HCT116 (cell line): ENCODE measurements around the gene SLC25A42. TPM values are rescaled to one million over a fixed set of nuclear protein-coding genes. Genes with fewer than 3 reads are reported as not detected.

Experiments
- ATAC-seq: fragments of 200-7000 bp; cut with Tn5 transposase; 2 replicates; pipeline ENCODE4 v1.9.1; 2020; ENCODE audit warnings: mild to moderate bottlenecking, moderate library complexity
- BruUV-seq: library from RNA; stranded (reverse); fragments of 400-500 nt; replicated peaks from 2 replicates; lab custom pipeline; 2021; lab: Mats Ljungman, UMichigan
- CTCF ChIA-PET: fragments of 300-600 bp; sonication (Branson Sonifier 250); formaldehyde crosslinking; loops from one replicate; lab custom pipeline; 2021; ENCODE audit warnings: antibody characterized with exemption; lab: Charles Lee
- POLR2A ChIA-PET: fragments of 300-600, 350-600 bp; sonication (Branson Sonifier 250); formaldehyde crosslinking; loops from one replicate; lab custom pipeline; 2021; ENCODE audit warnings: antibody characterized with exemption; lab: Charles Lee
- RAD21 ChIA-PET, 2 experiments: fragments of 300-600 bp; sonication (Branson Sonifier 250); formaldehyde crosslinking; loops; one replicate each; lab custom pipeline; 2023; ENCODE audit warnings: low total read pairs in 2 of 2; ENCODE audit not compliant: uncharacterized antibody in 2 of 2, unreplicated experiment in 2 of 2, low non-redundant PET in 1 of 2; lab: Charles Lee
- DNase-seq: peaks from one replicate; pipeline ENCODE4 v3.0.0-alpha.2; 2010; ENCODE audit warnings: low read depth, low spot score
- H2AFZ ChIP-seq: fragments of 200-600 bp; shearing (Covaris generic), sonication (generic); 2 replicates; pipeline ENCODE4 v1.6.1; 2017; ENCODE audit warnings: low read depth, mixed run types, mixed read lengths, antibody characterized with exemption, low read length; ENCODE audit not compliant: poor library complexity, severe bottlenecking
- H3K27ac ChIP-seq: 2 replicates; pipeline ENCODE4 v1.5.1; 2012; ENCODE audit warnings: low read depth, low read length
- H3K27me3 ChIP-seq: fragments of 200-600 bp; sonication (generic); 2 replicates; pipeline ENCODE4 v1.6.1; 2016; ENCODE audit warnings: mixed run types, low read length, mixed read lengths; ENCODE audit not compliant: insufficient read depth
- H3K36me3 ChIP-seq, 2 experiments: fragments of 200-500 bp in 1 of 2; fragments of 200-600 bp in 1 of 2; sonication (Bioruptor generic) in 1 of 2; sonication (generic) in 1 of 2; 2 replicates each; pipeline versions ENCODE4 v1.5.1 to v1.6.1; 2014 to 2016; ENCODE audit warnings: low read length in 2 of 2, inconsistent platforms in 1 of 2, mixed read lengths in 1 of 2, mixed run types in 1 of 2; ENCODE audit not compliant: insufficient read depth in 2 of 2, control insufficient read depth in 1 of 2
- H3K4me1 ChIP-seq, 2 experiments: fragments of 200-600 bp in 1 of 2; sonication (generic) in 1 of 2; 2 replicates each; pipeline versions ENCODE4 v1.5.1 to v1.6.1; 2012 to 2017; ENCODE audit warnings: low read length in 2 of 2, inconsistent platforms in 1 of 2, mild to moderate bottlenecking in 1 of 2, mixed read lengths in 1 of 2, mixed run types in 1 of 2, moderate library complexity in 1 of 2; ENCODE audit not compliant: insufficient read depth in 2 of 2, control insufficient read depth in 1 of 2
- H3K4me2 ChIP-seq: fragments of 200-600 bp; sonication (generic); 2 replicates; pipeline ENCODE4 v1.6.1; 2017; ENCODE audit warnings: mixed run types, low read length, mixed read lengths
- H3K4me3 ChIP-seq, 2 experiments: fragments of 200-600 bp in 1 of 2; sonication (generic) in 1 of 2; replicated peaks in 1 of 2; 2 replicates each; pipeline ENCODE4 v1.5.1; 2011 to 2016; ENCODE audit warnings: low read length in 2 of 2, control low read depth in 1 of 2, low read depth in 1 of 2, mild to moderate bottlenecking in 1 of 2, mixed read lengths in 1 of 2, mixed run types in 1 of 2
- H3K79me2 ChIP-seq: fragments of 200-600 bp; sonication (generic); 2 replicates; pipeline ENCODE4 v1.6.1; 2017; ENCODE audit warnings: mild to moderate bottlenecking, mixed run types, low read length, moderate library complexity, mixed read lengths; ENCODE audit not compliant: insufficient read depth
- H3K9ac ChIP-seq: fragments of 200-600 bp; sonication (generic); 2 replicates; pipeline ENCODE4 v1.6.1; 2016; ENCODE audit warnings: low read length, mixed read lengths
- H3K9me2 ChIP-seq: fragments of 200-600 bp; sonication (generic), shearing (Covaris generic); 2 replicates; pipeline ENCODE4 v1.6.1; 2017; ENCODE audit warnings: mixed run types, mild to moderate bottlenecking, moderate library complexity; ENCODE audit not compliant: insufficient read depth
- H3K9me3 ChIP-seq, 2 experiments: fragments of 200-500 bp in 1 of 2; fragments of 200-600 bp in 1 of 2; sonication (Bioruptor generic) in 1 of 2; sonication (generic) in 1 of 2; 2 replicates each; pipeline ENCODE4 v1.6.1; 2014 to 2017; ENCODE audit warnings: low read length in 2 of 2, mixed read lengths in 2 of 2, inconsistent platforms in 1 of 2, low read depth in 1 of 2, mild to moderate bottlenecking in 1 of 2, mixed run types in 1 of 2, moderate library complexity in 1 of 2; ENCODE audit not compliant: control insufficient read depth in 1 of 2, insufficient read depth in 1 of 2
- H4K20me1 ChIP-seq: fragments of 200-600 bp; sonication (generic), shearing (Covaris generic); 2 replicates; pipeline ENCODE4 v1.6.1; 2017; ENCODE audit warnings: mixed run types, mild to moderate bottlenecking, moderate library complexity; ENCODE audit not compliant: insufficient read depth
- CEBPB ChIP-seq: IDR thresholded peaks from 2 replicates; pipeline ENCODE4 v1.6.1; 2012; ENCODE audit warnings: low read depth
- CTCF ChIP-seq, 3 experiments: fragments of 200-600 bp in 1 of 3; sonication (generic) in 1 of 3; IDR thresholded peaks in 2 of 3; conservative IDR thresholded peaks in 1 of 3; 2 replicates each; pipeline ENCODE4 v1.5.1; 2012 to 2017; ENCODE audit warnings: low read depth in 2 of 3, low read length in 2 of 3, antibody characterized with exemption in 1 of 3, borderline replicate concordance in 1 of 3, control low read depth in 1 of 3, mild to moderate bottlenecking in 1 of 3, mixed read lengths in 1 of 3, mixed run types in 1 of 3, moderate library complexity in 1 of 3; ENCODE audit not compliant: insufficient read depth in 1 of 3
- EZH2 ChIP-seq: fragments of 200-600 bp; sonication (generic); IDR thresholded peaks from 2 replicates; pipeline ENCODE4 v1.6.1; 2017; ENCODE audit warnings: antibody characterized with exemption, mixed run types
- JUND ChIP-seq: IDR thresholded peaks from 2 replicates; pipeline ENCODE4 v1.6.1; 2012
- MAX ChIP-seq: IDR thresholded peaks from 2 replicates; pipeline ENCODE4 v1.6.1; 2012
- RAD21 ChIP-seq: IDR thresholded peaks from 2 replicates; pipeline ENCODE4 v1.6.1; 2012; ENCODE audit warnings: low read depth, mild to moderate bottlenecking
- SIN3A ChIP-seq: IDR thresholded peaks from 2 replicates; pipeline ENCODE4 v1.6.1; 2012; ENCODE audit warnings: low read depth
- SRF ChIP-seq: IDR thresholded peaks from 2 replicates; pipeline ENCODE4 v1.6.1; 2012; ENCODE audit warnings: low read depth
- TCF7L2 ChIP-seq: IDR thresholded peaks from 2 replicates; pipeline ENCODE4 v1.7.0; 2011; ENCODE audit warnings: borderline replicate concordance, inconsistent platforms; ENCODE audit not compliant: insufficient read depth, insufficient read length; ENCODE audit errors: extremely low read depth
- intact Hi-C: fragments of 100-400 bp; cut with micrococcal nuclease; formaldehyde crosslinking; loops from 2 replicates; pipeline ENCODE4 v1.10.0; 2022
- total RNA-seq: library from RNA; stranded (reverse); gene quantifications from one replicate; pipeline ENCODE4 v1.2.1, GENCODE V29; 2021; ENCODE audit not compliant: unreplicated experiment

SLC25A42 gene
- total RNA-seq, 1 experiment from 2014 or later: 10.2 TPM

GRCh38 chr19:19096641-19097627 is 33.1 kb downstream of the SLC25A42 start (continued):
- no peak for TF ChIP-seq SIN3A
- peak; percentile 70 for TF ChIP-seq JUND
- peak; percentile 87 for TF ChIP-seq MAX
- TF ChIP-seq EZH2: no peak
- TF ChIP-seq SRF: no peak
- no peak for TF ChIP-seq RAD21
- TF ChIP-seq TCF7L2: no peak
- no peak for TF ChIP-seq CEBPB
- TF ChIP-seq, all 23 proteins: peak for 7

GRCh38 chr19:19098084-19098702 is 34.4 kb downstream of the SLC25A42 start:
- DNase-seq (peak; percentile 49), ATAC-seq (peak; percentile 72)
- CTCF ChIA-PET: no interaction called here
- Histone ChIP-seq H3K9me3 (no peaks in the 10 kb centered on the region), H3K9ac (peak overlapping the region; percentile 55), H3K4me3 (no peak overlapping the region), H3K27me3 (no peaks in the 10 kb centered on the region), H3K79me2 (no peaks in the 10 kb centered on the region), H3K36me3 (no peaks in the 10 kb centered on the region), H3K4me1 (peaks cover 54 to 94% of the 10 kb centered on the region in 2 experiments), H3K27ac (peak overlapping the region; percentile 48), H4K20me1 (no peaks in the 10 kb centered on the region), H2AFZ (no peak overlapping the region), H3K4me2 (peak overlapping the region; percentile 65), H3K9me2 (no peaks in the 10 kb centered on the region)
- peak; percentile 15; the same call in 1 of the 2 replicates for TF ChIP-seq JUND
- peak in 2 of 3 experiments; percentile 38 to 43; a peak in 4 of 6 replicates for TF ChIP-seq CTCF (IDR thresholded peaks at IDR 0.05 in 2 of 3, conservative IDR thresholded peaks at IDR 0.05 in 1 of 3; ENCODE audit: borderline replicate concordance in 1 of 3, insufficient read depth in 1 of 3, low read depth in 2 of 3, low read length in 2 of 3)
- TF ChIP-seq RAD21: no peak
- intact Hi-C loops: loop anchor here (2.0 kb wide), 1 partner anchor 35 kb away; the partner anchor contains the start of gene SLC25A42
- RAD21 ChIA-PET: no interaction called here
- POLR2A ChIA-PET: no interaction called here
- BruUV-seq: no TSS peak
